Gastrocnemius medialis (tissue), 4 donors: ENCODE measurements around the gene RAB5A. TPM values are rescaled to one million over a fixed set of nuclear protein-coding genes. Genes with fewer than 3 reads are reported as not detected.
"Not testable (repeated sequence)": the region's sequence is repeated elsewhere in the genome, so short reads cannot be mapped to it uniquely, and the experiment has no call there.

Experiments used
- ATAC-seq, 2 donors: fragments of 150-250 bp; one replicate each; pipeline ENCODE4 v1.9.1; 2016
- DNase-seq, 2 donors: peaks; one replicate each; pipeline ENCODE4 v3.0.0-alpha.2; 2019
- H3K27ac ChIP-seq, 4 donors: fragments of 200-600 bp; sonication (generic); 1 replicate in 1 of 4; 2 replicates in 3 of 4; pipeline ENCODE4 v1.5.1; 2016 to 2018; ENCODE audit warnings: mild to moderate bottlenecking in 2 of 4, moderate library complexity in 1 of 4
- H3K27me3 ChIP-seq, 3 donors: fragments of 200-600 bp; sonication (generic) in 2 of 3; 1 replicate in 1 of 3; 2 replicates in 2 of 3; pipeline versions ENCODE4 v1.5.1 to v1.6.0; 2016 to 2019; ENCODE audit warnings: mild to moderate bottlenecking in 1 of 3, moderate library complexity in 1 of 3
- H3K36me3 ChIP-seq, 2 donors: fragments of 200-600 bp; sonication (generic) in 1 of 2; one replicate each; pipeline ENCODE4 v1.5.1; 2017 to 2018
- H3K4me1 ChIP-seq, 2 donors: fragments of 200-600 bp; sonication (generic) in 1 of 2; one replicate each; pipeline ENCODE4 v1.5.1; 2016 to 2017; ENCODE audit warnings: mild to moderate bottlenecking in 2 of 2
- H3K4me3 ChIP-seq, 4 donors: fragments of 200-600 bp; sonication (generic) in 3 of 4; 1 replicate in 1 of 4; 2 replicates in 3 of 4; pipeline ENCODE4 v1.5.1; 2016 to 2019; ENCODE audit warnings: mild to moderate bottlenecking in 2 of 4
- H3K9me3 ChIP-seq, 3 donors: fragments of 200-600 bp; sonication (generic) in 2 of 3; 1 replicate in 1 of 3; 2 replicates in 2 of 3; pipeline ENCODE4 v1.5.1; 2016 to 2019
- POLR2A ChIP-seq, 2 donors: fragments of 450-650 bp; IDR thresholded peaks; one replicate each; pipeline ENCODE4 v1.6.1; 2017; ENCODE audit warnings: antibody characterized with exemption in 2 of 2, mild to moderate bottlenecking in 2 of 2, moderate library complexity in 2 of 2
- in situ Hi-C, 4 donors: fragments of 200-750 bp; cut with MboI; loops; one replicate each; pipeline versions ENCODE4 v1.15.0 to v1.8.0; 2017; ENCODE audit warnings: low sequenced_read_pairs in 4 of 4
- intact Hi-C: fragments of 100-400 bp; cut with DNase I; formaldehyde crosslinking; loops from one replicate; pipeline ENCODE4 v1.15.1; 2023; ENCODE audit warnings: low total_unique reads
- total RNA-seq, 4 donors: library from RNA; depleted of rRNA; stranded (reverse); fragments of >200 nt; gene quantifications; one replicate each; pipeline versions ENCODE4 v1.1.0 to v1.2.3, GENCODE V29; 2016
- TF ChIP-seq, protein P1 (sequence below), 5 experiments: fragments of 450-650 bp in 3 of 5; fragments of 200-600 bp in 2 of 5; sonication (generic) in 2 of 5; IDR thresholded peaks in 4 of 5; conservative IDR thresholded peaks in 1 of 5; 1 replicate in 4 of 5; 2 replicates in 1 of 5; pipeline ENCODE4 v1.5.1; 2016 to 2019; ENCODE audit warnings: antibody characterized with exemption in 5 of 5, mild to moderate bottlenecking in 3 of 5, moderate library complexity in 3 of 5

The RAB5A gene
- total RNA-seq, 4 donors from 2014 or later = 30.9 to 43.7 (median 35.5) TPM

DNA sequence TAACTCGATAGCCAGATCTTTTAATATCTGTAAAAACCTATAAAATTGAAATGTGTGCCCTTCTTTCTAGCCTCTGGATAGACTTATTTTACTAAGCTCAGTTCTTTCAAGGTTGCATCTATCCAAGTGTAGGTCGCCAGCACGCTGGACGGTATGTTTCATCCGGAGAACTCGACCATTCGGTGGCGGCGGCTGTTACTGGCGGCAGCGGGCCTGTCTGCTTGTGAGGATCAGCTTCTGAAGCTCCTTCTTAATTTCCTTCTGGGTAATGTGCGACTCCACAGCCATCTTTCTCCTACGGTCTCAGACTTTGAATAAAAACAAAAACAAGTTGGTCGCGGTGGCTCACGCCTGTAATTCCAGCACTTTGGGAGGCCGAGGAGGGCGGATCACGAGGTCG is 61.1 kb downstream of the RAB5A start:
- intact Hi-C loops (no loop called here), in situ Hi-C loops (no loop called here)
- TF ChIP-seq, protein P1, sequence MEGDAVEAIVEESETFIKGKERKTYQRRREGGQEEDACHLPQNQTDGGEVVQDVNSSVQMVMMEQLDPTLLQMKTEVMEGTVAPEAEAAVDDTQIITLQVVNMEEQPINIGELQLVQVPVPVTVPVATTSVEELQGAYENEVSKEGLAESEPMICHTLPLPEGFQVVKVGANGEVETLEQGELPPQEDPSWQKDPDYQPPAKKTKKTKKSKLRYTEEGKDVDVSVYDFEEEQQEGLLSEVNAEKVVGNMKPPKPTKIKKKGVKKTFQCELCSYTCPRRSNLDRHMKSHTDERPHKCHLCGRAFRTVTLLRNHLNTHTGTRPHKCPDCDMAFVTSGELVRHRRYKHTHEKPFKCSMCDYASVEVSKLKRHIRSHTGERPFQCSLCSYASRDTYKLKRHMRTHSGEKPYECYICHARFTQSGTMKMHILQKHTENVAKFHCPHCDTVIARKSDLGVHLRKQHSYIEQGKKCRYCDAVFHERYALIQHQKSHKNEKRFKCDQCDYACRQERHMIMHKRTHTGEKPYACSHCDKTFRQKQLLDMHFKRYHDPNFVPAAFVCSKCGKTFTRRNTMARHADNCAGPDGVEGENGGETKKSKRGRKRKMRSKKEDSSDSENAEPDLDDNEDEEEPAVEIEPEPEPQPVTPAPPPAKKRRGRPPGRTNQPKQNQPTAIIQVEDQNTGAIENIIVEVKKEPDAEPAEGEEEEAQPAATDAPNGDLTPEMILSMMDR (IDR thresholded peaks at IDR 0.05 in 4 of 5, conservative IDR thresholded peaks at IDR 0.05 in 1 of 5) = no peak
- TF ChIP-seq POLR2A (IDR thresholded peaks at IDR 0.05) = no peak
- H3K4me1 ChIP-seq = no peaks in the 10 kb centered on the region
- DNase-seq (no peak), ATAC-seq (no peak)
- no peak overlapping the region for H3K4me3 ChIP-seq
- H3K27me3 ChIP-seq = no peaks in the 10 kb centered on the region
- H3K9me3 ChIP-seq = no peaks in the 10 kb centered on the region
- no peak overlapping the region for H3K27ac ChIP-seq
- no peaks in the 10 kb centered on the region for H3K36me3 ChIP-seq

- intact Hi-C loops = no loop called here
Observed at GRCh38 chr3:20008646-20009045, 61.7 kb downstream of the RAB5A start.

GRCh38 chr3:20012164-20012563 is 65.3 kb downstream of the RAB5A start, which contains the start of gene PP2D1:
TSS of gene PP2D1 (minus strand) at chr3:20012264. CDS start at chr3:20012072, 192 bp downstream.
- Histone ChIP-seq H3K4me1 (no peaks in the 10 kb centered on the region), H3K27ac (no peak within 1 kb of the TSS), H3K36me3 (no peaks in the 10 kb centered on the region), H3K4me3 (no peak within 1 kb of the TSS), H3K9me3 (no peaks in the 10 kb centered on the region), H3K27me3 (no peaks in the 10 kb centered on the region)
- DNase-seq = no peak
- TF ChIP-seq, protein P1 (IDR thresholded peaks at IDR 0.05 in 4 of 5, conservative IDR thresholded peaks at IDR 0.05 in 1 of 5) = no peak
- TF ChIP-seq POLR2A (IDR thresholded peaks at IDR 0.05) = no peak
- no peak for ATAC-seq
- in situ Hi-C loops (no loop called here), intact Hi-C loops (no loop called here)

More at GRCh38 chr3:20008646-20009045, 61.7 kb downstream of the RAB5A start:
- no peak for DNase-seq
- in situ Hi-C loops = no loop called here
- no peak for TF ChIP-seq POLR2A (IDR thresholded peaks at IDR 0.05)
- TF ChIP-seq, protein P1 (IDR thresholded peaks at IDR 0.05 in 4 of 5, conservative IDR thresholded peaks at IDR 0.05 in 1 of 5) = no peak
- Histone ChIP-seq H3K27ac (no peak overlapping the region), H3K36me3 (no peaks in the 10 kb centered on the region), H3K27me3 (no peaks in the 10 kb centered on the region), H3K4me3 (no peak overlapping the region), H3K9me3 (no peaks in the 10 kb centered on the region), H3K4me1 (no peaks in the 10 kb centered on the region)
- no peak for ATAC-seq

- Histone ChIP-seq H3K4me3 (no peak overlapping the region), H3K36me3 (no peaks in the 10 kb centered on the region), H3K27ac (no peak overlapping the region), H3K9me3 (no peaks in the 10 kb centered on the region), H3K27me3 (no peaks in the 10 kb centered on the region), H3K4me1 (no peaks in the 10 kb centered on the region)
- ATAC-seq (no peak), DNase-seq (no peak)
- in situ Hi-C loops = no loop called here
- TF ChIP-seq POLR2A (IDR thresholded peaks at IDR 0.05) = no peak
- TF ChIP-seq, protein P1 (IDR thresholded peaks at IDR 0.05 in 4 of 5, conservative IDR thresholded peaks at IDR 0.05 in 1 of 5) = no peak
- intact Hi-C loops = no loop called here
Observed at GRCh38 chr3:20013396-20013795, 66.5 kb downstream of the RAB5A start.

DNA sequence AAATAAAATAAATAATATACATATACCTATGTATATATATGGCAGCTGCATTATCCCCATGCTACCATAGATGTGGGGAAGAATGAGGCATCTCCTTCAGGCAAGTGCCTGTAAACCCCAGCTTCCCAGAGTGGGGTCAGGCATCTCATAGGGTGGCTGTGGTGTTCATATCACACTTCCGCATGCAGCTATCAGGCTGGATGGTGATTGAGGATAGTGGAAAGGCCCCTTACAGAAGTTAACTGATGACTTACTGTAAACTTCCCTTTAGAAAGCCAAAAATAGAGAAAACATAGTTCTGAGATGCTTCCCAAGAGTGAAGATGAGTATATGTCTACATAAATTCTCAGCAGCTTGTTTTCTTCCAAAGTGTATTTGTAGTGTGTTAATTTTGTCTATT is 68.6 kb downstream of the RAB5A start:
- TF ChIP-seq, protein P1 (IDR thresholded peaks at IDR 0.05 in 4 of 5, conservative IDR thresholded peaks at IDR 0.05 in 1 of 5) = no peak
- no peak for TF ChIP-seq POLR2A (IDR thresholded peaks at IDR 0.05)
- Histone ChIP-seq H3K36me3 (no peaks in the 10 kb centered on the region), H3K27ac (no peak overlapping the region), H3K9me3 (no peaks in the 10 kb centered on the region), H3K4me1 (no peaks in the 10 kb centered on the region), H3K27me3 (no peaks in the 10 kb centered on the region), H3K4me3 (no peak overlapping the region)
- no peak for DNase-seq
- ATAC-seq = no peak
- intact Hi-C loops (no loop called here), in situ Hi-C loops (no loop called here)

GRCh38 chr3:20016076-20016475 is 69.2 kb downstream of the RAB5A start:
- ATAC-seq, DNase-seq, in situ Hi-C loops, H3K36me3 ChIP-seq, H3K4me3 ChIP-seq, H3K27me3 ChIP-seq, H3K9me3 ChIP-seq, intact Hi-C loops, H3K4me1 ChIP-seq, H3K27ac ChIP-seq: not testable (repeated sequence)
